Measurements from ENCODE around the gene ISOC2. TPM values are rescaled to one million over a fixed set of nuclear protein-coding genes. Genes with fewer than 3 reads are reported as not detected.
A peak's percentile ranks its signal among the peaks of the same experiment; 100 is the strongest.

The ISOC2 gene
- polyA plus RNA-seq, 3 donors = 14.8 to 20.2 (median 14.9) TPM

- Histone ChIP-seq H2AFZ (ENCODE audit: insufficient read depth, low read depth, low read length, poor library complexity, severe bottlenecking) (no peak overlapping the region), H3K79me2 (ENCODE audit: insufficient read depth, low read length) (peaks cover 63% of the 10 kb centered on the region), H3K9ac (ENCODE audit: insufficient read depth, low read length, poor library complexity, severe bottlenecking) (no peak overlapping the region), H3K9me3 (replicated peaks in 1 of 2; ENCODE audit: control insufficient read depth in 1 of 2, insufficient read depth in 1 of 2, low read length in 2 of 2) (no peaks in the 10 kb centered on the region), H3K36me3 (replicated peaks in 1 of 2; ENCODE audit: control insufficient read depth in 1 of 2, insufficient read depth in 2 of 2, low read length in 2 of 2) (peaks cover 28 to 39% of the 10 kb centered on the region in 2 donors), H3K4me1 (ENCODE audit: control insufficient read depth in 1 of 2, insufficient read depth in 2 of 2, low read length in 2 of 2) (peaks cover 22 to 41% of the 10 kb centered on the region in 2 donors), H3K27me3 (ENCODE audit: control insufficient read depth in 2 of 2, insufficient read depth in 2 of 2, low read length in 2 of 2) (no peaks in the 10 kb centered on the region), H3K27ac (ENCODE audit: low read depth in 1 of 2, low read length in 2 of 2) (peak overlapping the region in 1 of 2 donors; percentile 96), H4K20me1 (ENCODE audit: insufficient read depth, low read length) (peaks cover 29% of the 10 kb centered on the region), H3K4me3 (replicated peaks in 1 of 3; ENCODE audit: low read depth in 2 of 3, low read length in 3 of 3) (peak overlapping the region in 1 of 3 experiments; percentile 86), H3K4me2 (replicated peaks; ENCODE audit: extremely low read depth, low read length, poor library complexity, severe bottlenecking) (peak overlapping the region; percentile 81)
- no peak for DNase-seq
- WGBS (ENCODE audit: insufficient coverage) = 88% methylated on average over 5 of the region's 5 CpGs
- Mint-ChIP-seq H3K36me3 (peaks cover 42 to 55% of the 10 kb centered on the region in 2 donors), H3K27me3 (ENCODE audit: low read depth in 3 of 3) (peaks cover 1 to 5% (median 4%) of the 10 kb centered on the region in 3 donors), H3K4me3 (peak overlapping the region; percentile 6 to 41), H3K27ac (peak overlapping the region in 6 of 7 donors; percentile 2 to 96 (median 80)), H3K4me1 (peaks cover 35% of the 10 kb centered on the region), H3K9me3 (peaks cover 0 to 12% (median 2%) of the 10 kb centered on the region in 7 donors)
- TF ChIP-seq CTCF (IDR thresholded peaks at IDR 0.05) = no peak
- intact Hi-C loops (cut with micrococcal nuclease) = loop anchor here (2.0 to 10.0 kb wide), 2 partner anchors 19 to 199 kb away; partner anchors contain the start of genes ZNF524 (in 1 of the 2) and ZNF865 (in 1 of the 2)
These were observed 55.8 kb downstream of the ISOC2 start for GRCh38 chr19:55405638-55406037.

Other genes with a start within 250 kb of the ISOC2 start
- 10 to 100 TPM in 1 of 3 donors, under 1 TPM in 2; 0.16 to 10.7 (median 0.38) TPM for gene TMEM86B, start 232.9 kb downstream of the ISOC2 start, polyA plus RNA-seq
- 10 to 100 TPM; 16.9 to 91.3 (median 22.0) TPM for gene PPP6R1, start 202.6 kb downstream of the ISOC2 start, polyA plus RNA-seq
- 10 to 100 TPM; 12.3 to 17.0 (median 15.3) TPM for gene HSPBP1, start 181.5 kb downstream of the ISOC2 start, polyA plus RNA-seq
- not detected for gene BRSK1, start 177.6 kb downstream of the ISOC2 start, polyA plus RNA-seq
- gene TMEM150B, start 136.3 kb downstream of the ISOC2 start, polyA plus RNA-seq = 10 to 100 TPM; 10.1 to 65.6 (median 11.2) TPM
- gene KMT5C, start 121.8 kb downstream of the ISOC2 start, polyA plus RNA-seq = 10 to 100 TPM in 1 of 3 donors, 1 to 10 TPM in 1, under 1 TPM in 1; 0.89 to 26.9 (median 1.5) TPM
- under 1 TPM in 1 of 3 donors, not detected in 2; 0.36 TPM for gene COX6B2, start 106.9 kb downstream of the ISOC2 start, polyA plus RNA-seq
- gene GARIN5B, start 98.4 kb downstream of the ISOC2 start, polyA plus RNA-seq = not detected
- not detected for gene IL11, start 91.2 kb downstream of the ISOC2 start, polyA plus RNA-seq
- not detected for gene TMEM190, start 84.8 kb downstream of the ISOC2 start, polyA plus RNA-seq
- gene TMEM238, start 77.3 kb downstream of the ISOC2 start, polyA plus RNA-seq = not detected
- 1,000 to 10,000 TPM in 1 of 3 donors, 100 to 1,000 TPM in 2; 199 to 3,862 (median 208) TPM for gene RPL28, start 75.7 kb downstream of the ISOC2 start, polyA plus RNA-seq
- gene UBE2S, start 53.9 kb downstream of the ISOC2 start, polyA plus RNA-seq = 10 to 100 TPM; 16.1 to 40.9 (median 21.9) TPM
- under 1 TPM in 1 of 3 donors, not detected in 2; 0.01 TPM for gene SHISA7, start 18.3 kb downstream of the ISOC2 start, polyA plus RNA-seq
- not detected for gene C19orf85, start 3.1 kb upstream of the ISOC2 start, polyA plus RNA-seq
- gene ZNF628, start 15.0 kb upstream of the ISOC2 start, polyA plus RNA-seq = 1 to 10 TPM in 1 of 3 donors, under 1 TPM in 1, not detected in 1; 0.50 to 3.1 TPM
- 1 to 10 TPM; 1.5 to 2.2 (median 1.9) TPM for gene NAT14, start 23.5 kb upstream of the ISOC2 start, polyA plus RNA-seq
- under 1 TPM in 1 of 3 donors, not detected in 2; 0.08 TPM for gene SSC5D, start 26.8 kb upstream of the ISOC2 start, polyA plus RNA-seq
- gene SBK2, start 75.5 kb upstream of the ISOC2 start, polyA plus RNA-seq = not detected
- gene SBK3, start 83.9 kb upstream of the ISOC2 start, polyA plus RNA-seq = not detected
- 1 to 10 TPM in 1 of 3 donors, under 1 TPM in 1, not detected in 1; 0.05 to 1.8 TPM for gene ZNF579, start 119.2 kb upstream of the ISOC2 start, polyA plus RNA-seq
- gene FIZ1, start 137.9 kb upstream of the ISOC2 start, polyA plus RNA-seq = 1 to 10 TPM; 1.2 to 2.6 (median 1.6) TPM
- gene ZNF524, start 138.6 kb upstream of the ISOC2 start, polyA plus RNA-seq = 10 to 100 TPM; 27.9 to 45.7 (median 41.8) TPM
- gene ZNF865, start 144.0 kb upstream of the ISOC2 start, polyA plus RNA-seq = 1 to 10 TPM in 1 of 3 donors, under 1 TPM in 2; 0.03 to 6.0 (median 0.07) TPM
- 1 to 10 TPM; 1.5 to 5.5 (median 2.4) TPM for gene ZNF784, start 162.9 kb upstream of the ISOC2 start, polyA plus RNA-seq
- gene ZNF580, start 179.4 kb upstream of the ISOC2 start, polyA plus RNA-seq = 10 to 100 TPM in 2 of 3 donors, 1 to 10 TPM in 1; 9.7 to 46.5 (median 10.7) TPM
- 10 to 100 TPM; 25.1 to 31.6 (median 29.4) TPM for gene ZNF581, start 182.0 kb upstream of the ISOC2 start, polyA plus RNA-seq
- gene CCDC106, start 186.6 kb upstream of the ISOC2 start, polyA plus RNA-seq = 1 to 10 TPM in 2 of 3 donors, under 1 TPM in 1; 0.74 to 2.4 (median 1.2) TPM
- 100 to 1,000 TPM in 1 of 3 donors, 1 to 10 TPM in 2; 5.3 to 166 (median 5.4) TPM for gene U2AF2, start 193.4 kb upstream of the ISOC2 start, polyA plus RNA-seq
- 10 to 100 TPM; 18.7 to 75.2 (median 19.2) TPM for gene EPN1, start 213.6 kb upstream of the ISOC2 start, polyA plus RNA-seq